Measurements from ENCODE around the gene ZFAND4.
"Not testable (repeated sequence)": the region's sequence is repeated elsewhere in the genome, so short reads cannot be mapped to it uniquely, and the experiment has no call there.

Gene ZFAND4

DNA sequence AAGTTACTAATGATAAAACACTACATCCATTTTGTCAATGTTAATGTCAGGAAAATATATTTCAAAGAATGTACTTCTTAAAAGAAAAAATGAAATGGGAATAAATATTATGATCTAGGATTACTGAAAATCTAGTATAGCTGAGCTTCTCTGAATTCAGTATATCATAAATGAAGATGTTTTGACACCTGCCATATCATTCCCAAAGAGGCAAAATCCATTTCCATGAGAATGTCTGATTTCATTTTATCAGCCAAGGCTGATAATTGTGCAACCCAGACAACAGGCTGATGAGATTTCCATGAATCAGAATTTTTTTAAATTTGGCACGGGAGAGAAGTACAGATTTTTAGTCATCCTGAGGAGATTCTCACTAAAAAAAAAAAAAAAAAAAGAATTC lies 32.5 kb downstream of the ZFAND4 start:
- DNase-seq = no peak

DNA sequence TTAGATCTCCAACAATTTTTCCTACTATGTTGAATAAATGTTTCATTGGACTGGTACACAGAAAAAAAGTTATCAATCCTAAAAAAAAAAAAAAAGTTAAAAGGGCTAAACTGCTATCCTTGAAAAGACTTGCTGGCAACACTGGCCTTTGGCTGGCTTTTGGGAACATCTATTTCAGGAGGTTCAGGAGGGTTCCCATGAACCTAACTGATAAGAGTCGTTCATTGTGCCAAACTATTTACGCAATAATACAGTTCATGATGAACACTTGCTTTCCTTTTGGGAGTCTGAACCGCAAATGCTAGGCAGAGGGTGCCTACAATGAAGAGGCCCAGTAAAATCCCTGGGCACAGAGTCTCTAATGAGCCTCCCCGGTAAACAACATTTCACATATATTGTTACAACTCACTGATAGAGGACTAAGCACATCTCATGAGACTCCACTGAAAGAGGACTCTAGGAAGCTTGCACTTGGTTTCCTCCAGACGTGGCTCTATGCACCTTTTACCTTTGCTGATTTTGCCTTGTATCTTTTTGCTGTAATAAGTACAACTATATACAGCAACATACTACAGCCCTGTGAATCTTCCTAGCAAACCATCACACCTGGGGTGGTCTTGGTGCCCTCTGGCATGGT lies 45.0 kb downstream of the ZFAND4 start:
- DNase-seq = no peak

DNA sequence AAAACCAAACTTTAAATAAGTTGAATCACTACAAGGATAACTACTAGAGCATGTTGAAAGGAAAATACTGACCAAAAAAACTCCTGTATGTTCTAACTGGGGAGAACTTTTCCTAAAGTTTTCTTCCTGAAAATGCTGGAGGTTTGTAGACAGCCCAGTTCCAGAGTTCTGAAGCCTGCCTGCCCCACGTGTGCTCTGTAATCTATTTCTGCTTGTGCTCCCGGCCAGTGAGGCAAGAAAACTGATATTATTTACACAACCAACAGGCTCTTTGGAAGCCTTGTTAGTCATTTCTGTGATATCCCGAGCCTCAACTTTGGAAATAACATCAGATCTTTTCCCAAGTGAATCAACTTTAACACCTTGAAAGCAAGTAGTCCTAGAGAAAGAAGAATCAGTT lies 46.7 kb downstream of the ZFAND4 start:
- no peak for DNase-seq

DNA sequence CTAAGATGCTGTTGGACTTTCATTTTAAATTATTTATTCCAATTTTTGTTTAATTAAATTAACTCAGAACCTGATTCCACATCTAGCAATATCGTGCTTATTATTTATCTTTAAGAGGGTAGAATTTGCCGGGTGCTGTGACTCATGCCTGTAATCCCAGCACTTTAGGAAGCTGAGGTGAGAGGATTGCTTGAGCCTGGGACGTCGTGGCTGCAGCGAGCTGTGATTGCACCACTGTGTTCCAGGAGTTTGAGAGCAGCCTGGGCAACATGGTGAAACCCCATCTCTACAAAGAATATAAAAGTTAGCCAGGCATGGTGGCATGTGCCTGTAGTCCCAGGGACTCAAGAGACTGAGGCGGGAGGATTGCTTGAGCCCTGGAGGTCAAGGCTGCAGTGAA lies 47.8 kb downstream of the ZFAND4 start:
- DNase-seq = peak; percentile 3

DNA sequence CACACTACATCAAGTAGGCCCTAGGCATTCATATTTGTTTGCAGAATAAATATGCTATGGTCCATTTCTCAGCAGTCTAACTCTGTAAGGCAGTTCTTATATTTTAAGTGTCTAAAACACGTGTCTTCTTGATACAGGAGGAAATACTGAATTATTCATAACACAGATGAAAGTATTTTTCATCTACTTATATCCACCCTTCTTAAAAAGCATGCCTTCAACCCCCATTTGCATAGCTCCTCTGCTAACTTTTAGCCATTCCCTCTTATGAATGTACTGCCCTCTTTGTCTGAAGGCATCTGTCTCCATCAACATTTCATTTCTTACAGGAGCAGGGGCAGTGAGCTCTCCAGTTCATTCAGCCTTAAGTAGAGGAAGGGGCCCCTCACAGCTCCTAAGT lies 57.7 kb downstream of the ZFAND4 start:
- no peak for DNase-seq

DNA sequence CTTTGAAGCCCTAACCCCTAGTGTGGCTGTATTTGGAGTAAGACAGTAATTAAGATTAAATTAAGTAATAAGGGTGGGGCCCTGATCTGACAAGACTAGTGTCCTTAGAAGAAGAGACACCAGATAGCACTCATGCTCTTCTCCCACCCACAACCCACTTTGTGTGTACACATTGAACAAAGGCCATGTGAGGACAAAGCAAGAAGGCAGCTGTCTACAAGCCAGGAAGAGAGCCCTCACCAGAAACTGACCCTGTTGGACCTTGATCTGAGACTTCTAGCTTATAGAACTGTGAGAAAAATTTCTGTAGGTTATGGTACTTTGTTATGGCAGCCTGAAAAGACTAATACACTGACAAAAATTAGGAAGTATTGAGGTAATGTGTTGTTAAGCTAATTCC lies 59.8 kb downstream of the ZFAND4 start:
- no peak for DNase-seq

DNA sequence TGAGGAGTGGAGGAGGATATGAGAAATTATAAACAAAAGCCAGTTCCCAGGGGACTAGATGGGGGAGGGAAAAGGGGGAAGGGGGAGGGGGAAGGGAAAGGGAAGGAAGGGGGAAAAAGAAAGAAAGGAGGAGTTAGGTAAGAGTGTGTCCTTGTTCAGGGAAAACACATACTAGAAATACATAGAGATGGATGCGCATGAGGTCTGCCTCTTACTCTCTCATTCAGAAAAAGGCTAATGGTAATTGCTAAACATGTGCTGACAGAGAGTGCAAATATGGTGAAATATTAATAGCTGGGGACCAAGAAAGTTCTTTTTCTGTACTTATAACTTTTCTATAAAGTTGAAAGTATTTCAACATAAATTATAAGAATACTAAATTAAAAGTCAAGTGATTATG lies 64.5 kb downstream of the ZFAND4 start:
- no peak for DNase-seq

DNA sequence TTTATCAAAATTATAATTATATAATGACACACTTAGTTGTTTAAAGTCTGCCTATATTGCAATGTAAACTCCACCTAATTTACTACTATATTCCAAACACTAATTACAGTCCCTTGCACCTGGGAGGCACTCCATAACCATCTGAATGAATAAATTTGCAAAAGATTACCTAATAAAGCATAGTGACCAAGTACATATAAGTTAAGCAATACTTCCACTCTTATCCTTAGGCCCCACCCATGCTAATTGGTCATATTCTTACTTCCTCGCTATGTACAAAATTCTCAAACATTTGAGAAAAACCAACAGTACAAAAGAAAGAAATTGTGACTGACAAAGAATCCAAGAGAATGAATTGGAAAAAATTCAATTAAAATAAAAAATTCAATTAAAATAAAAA lies 65.3 kb downstream of the ZFAND4 start:
- DNase-seq = no peak

DNA sequence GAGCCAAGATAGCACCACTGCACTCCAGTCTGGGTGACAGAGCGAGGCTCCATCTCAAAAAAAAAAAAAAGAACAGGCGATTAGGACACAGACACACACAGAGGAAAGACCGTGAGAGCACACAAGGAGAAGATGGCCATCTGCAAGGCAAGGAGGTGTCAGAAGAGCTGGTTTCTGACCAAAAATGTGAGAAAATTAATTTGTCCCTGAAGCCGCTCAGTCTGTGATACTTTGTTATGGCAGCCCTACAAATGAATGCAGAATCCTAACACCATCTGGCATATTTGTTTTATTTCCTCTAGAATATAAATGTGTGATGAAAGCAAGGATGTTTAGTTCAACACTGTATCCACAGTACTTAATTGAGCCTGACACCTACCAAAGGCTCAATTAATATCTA lies 69.7 kb downstream of the ZFAND4 start:
- no peak for DNase-seq

DNA sequence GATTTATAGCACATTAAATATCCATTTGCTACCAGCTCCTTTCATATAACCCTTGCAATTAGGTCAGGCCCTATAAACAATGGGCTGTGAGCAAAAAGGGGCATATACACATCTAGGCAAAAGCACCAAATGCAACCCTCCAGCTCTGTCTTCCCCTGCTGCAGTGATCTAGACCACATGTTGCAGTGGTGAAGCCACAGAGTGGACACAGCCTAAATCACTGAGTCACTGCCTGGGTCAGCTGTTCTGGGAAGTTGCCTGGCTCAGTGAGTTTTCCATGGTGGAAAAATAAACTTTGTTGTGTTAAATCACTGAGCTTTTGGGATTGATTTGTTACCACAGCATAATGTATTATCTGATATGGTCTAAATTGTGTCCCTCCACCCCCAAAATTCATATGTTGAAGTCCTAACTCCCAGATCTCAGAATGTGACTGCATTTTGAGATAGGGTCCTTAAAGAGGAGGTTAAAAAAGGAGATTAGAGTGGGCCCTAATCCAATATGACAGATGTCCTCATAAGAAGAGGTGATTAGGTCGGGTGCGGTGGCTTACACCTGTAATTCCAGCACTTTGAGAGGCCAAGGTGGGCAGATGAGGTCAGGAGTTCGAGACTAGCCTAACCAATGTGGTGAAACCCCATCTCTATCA lies 70.4 kb downstream of the ZFAND4 start:
- no peak for DNase-seq

DNA sequence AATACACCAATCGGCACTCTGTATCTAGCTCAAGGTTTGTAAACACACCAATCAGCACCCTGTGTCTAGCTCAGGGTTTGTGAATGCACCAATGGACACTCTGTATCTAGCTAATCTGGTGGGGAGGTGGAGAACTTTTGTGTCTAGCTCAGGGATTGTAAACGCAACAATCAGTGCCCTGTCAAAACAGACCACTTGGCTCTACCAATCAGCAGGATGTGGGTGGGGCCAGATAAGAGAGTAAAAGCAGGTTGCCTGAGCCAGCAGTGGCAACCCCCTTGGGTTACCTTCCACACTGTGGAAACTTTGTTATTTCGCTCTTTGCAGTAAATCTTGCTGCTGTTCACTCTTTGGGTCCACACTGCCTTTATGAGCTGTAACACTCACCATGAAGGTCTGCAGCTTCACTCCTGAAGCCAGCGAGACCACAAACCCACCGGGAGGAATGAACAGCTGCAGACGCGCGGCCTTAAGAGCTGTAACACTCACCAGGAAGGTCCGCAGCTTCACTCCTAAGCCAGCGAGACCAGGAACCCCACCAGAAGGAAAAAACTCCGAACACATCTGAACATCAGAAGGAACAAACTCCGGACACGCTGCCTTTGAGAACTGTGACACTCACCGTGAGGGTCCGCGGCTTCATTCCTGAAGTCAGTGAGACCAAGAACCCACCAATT lies 71.2 kb downstream of the ZFAND4 start:
- not testable (repeated sequence) for DNase-seq

DNA sequence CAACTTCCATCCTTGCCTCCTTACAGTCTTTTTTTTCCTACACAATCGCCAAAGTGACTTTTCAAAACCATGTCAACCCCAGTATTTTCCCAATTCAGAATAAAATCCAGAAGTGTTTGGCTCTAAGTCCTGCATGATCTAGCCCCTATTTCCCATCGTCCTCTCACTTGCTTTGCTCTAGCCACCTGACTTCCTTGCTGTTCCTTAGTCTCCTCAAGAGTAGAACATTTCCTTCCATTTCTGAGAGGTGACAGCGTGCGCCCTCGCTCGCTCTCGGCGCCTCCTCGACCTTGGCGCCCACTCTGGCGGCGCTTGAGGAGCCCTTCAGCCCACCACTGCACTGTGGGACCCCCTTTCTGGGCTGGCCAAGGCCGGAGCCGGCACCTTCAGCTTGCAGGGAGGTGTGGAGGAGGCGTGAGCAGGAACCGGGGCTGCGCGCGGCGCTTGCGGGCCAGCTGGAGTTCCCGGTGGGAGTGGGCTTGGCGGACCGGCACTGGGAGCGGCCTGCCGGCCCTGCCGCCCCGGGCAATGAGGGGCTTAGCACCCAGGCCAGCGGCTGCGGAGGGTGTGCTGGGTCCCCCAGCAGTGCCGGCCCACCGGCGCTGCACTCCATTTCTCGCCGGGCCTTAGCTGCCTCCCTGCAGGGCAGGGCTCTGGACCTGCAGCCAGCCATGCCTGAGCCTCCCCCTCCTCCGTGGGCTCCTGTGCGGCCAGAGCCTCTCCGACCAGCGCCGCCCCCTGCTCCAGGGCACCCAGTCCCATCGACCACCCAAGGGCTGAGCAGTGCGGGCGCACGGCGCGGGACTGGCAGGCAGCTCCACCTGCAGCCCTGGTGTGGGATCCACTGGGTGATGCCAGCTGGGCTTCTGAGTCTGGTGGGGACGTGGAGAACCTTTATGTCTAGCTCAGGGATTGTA lies 72.0 kb downstream of the ZFAND4 start:
- not testable (repeated sequence) for DNase-seq

DNA sequence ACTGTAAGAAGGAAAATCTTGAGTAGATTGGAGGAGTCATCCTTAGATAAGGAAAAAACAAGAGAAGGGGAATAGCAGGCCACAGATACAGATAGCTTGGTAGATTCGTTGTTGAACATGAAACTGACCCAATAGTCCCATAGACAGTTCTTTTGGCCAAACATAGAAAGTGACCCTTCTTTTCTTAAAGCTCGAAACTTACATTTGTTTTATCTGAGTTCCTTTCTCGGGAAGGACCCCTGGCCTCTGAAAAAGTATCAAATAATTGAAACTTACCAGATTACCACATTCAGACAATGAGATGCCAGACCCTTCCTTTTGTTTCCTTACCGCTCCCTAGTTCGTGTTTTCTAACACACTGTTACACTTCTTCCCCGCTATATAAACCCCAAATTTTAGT lies 72.9 kb downstream of the ZFAND4 start:
- DNase-seq = no peak

DNA sequence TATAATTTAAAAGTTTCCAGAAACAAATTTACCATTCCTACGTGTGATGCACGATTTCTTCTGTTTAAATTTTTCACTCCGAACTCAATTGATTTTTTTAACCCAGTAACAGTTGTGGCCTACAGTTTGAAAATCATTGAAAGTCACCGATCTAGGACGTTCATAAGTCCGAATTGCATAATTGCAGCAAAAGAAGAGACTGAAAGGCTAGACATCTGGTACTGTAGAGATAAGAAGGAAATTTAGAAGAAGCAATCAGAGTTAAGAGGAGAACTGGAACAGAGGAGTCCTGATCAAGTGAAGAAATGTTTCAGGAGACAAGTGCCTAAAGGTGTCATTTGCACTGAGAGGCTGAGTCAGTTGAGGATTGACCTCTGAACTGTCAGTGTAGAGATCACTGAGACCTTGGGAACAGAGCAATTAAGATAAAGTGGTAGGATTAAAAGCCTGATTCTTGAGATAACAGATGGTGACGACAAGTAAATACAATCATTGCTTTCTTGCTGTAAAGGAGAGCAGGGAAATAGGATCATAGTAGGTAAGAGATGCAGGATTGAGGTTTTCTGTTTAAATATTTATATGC lies 73.5 kb downstream of the ZFAND4 start:
- no peak for DNase-seq

DNA sequence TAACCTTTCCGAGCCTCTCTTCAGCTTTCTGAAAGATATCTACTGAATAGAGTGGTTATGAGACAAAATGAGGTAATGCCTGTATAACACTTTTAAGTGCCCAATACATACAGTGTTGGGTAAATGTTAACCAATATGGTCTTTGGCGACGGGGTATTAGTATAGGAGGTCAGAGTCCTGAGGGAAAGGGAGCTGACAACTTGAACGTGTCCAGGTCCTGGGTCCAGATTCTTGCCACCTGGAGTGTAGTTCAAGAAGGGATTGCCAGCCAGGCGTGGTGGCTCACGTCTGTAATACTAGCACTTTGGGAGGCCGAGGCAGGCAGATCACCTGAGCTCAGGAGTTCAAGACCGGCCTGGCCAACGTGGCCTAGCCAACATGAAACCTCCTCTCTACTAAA lies 76.0 kb downstream of the ZFAND4 start:
- DNase-seq = no peak

DNA sequence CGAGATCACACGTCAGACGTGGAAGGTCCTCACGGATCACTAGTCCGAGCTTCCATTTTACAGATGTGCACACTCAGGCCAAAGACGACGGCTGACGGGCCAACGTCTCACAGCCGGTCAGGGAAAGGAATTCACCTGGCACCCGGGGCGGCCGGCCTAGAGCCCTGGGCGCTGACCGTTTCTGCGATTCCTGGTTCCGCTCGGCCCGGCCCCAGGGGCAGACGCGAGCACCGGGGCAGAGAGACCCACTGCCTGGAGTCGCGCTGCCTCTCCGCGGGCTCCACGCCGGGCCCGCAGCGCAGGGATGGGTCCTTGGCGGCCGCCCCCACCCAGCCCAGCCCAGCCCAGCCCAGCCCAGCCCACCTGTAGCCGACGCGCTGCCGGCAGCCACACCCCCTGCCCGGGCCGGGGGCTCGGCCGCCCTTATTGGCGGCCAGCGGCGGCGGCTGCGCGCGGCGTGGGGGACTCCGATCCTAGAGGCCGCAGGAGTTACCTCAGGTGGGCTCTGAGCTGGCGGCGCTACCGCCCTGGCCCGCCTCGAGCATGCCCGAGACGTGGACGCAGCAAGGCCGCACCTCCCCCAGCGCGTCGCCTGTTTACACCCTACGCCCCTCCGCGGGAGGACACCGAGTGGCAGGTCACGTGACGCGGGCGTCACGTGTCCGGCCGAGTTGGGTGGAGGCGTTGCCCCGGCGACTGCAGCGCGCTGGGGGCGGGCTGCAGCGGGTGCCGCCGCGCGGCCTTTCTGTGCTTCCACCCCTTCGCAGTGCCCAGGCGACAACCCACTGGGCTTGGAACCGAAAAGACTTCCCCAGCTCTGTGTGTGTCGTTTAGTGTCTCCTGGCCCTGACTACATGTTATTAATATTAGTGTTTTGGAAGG lies 78.1 kb downstream of the ZFAND4 start:
- peak; percentile 93 for DNase-seq

DNA sequence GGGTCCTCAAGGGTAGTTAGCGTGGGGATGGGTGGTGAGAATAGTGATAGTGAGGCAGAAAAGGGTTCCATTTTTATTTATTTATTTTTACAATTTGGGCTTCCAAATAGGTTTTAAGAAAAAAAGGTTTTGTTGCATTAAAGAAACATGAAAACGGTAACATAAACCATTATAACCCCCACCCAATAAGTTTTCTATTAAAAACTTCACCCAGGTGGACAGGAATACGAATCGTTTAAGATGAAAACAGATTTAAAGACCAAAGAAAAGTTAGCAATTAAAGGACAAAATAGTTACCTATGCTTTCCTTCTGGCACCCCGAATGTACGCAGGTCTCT lies 78.7 kb downstream of the ZFAND4 start:
- DNase-seq = no peak

DNA sequence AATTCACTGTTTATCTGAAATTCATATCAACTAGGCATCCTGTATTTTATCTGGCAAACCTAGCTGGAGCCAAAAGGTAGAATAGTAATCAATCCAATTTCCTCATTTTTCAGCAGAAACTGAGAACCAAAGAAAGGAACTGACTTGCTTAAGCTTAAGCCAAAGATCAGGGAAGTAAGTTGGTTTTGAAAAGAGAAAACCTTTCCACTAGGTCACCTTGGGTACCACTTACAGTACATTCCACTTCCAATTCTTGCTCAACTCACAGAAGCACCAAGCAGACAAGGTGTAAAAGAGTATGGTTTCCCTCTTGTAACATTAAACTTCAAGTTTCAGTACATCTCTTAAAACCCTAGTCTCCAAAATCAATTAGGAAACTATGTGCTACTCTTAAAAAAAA lies 79.6 kb downstream of the ZFAND4 start:
- no peak for DNase-seq

DNA sequence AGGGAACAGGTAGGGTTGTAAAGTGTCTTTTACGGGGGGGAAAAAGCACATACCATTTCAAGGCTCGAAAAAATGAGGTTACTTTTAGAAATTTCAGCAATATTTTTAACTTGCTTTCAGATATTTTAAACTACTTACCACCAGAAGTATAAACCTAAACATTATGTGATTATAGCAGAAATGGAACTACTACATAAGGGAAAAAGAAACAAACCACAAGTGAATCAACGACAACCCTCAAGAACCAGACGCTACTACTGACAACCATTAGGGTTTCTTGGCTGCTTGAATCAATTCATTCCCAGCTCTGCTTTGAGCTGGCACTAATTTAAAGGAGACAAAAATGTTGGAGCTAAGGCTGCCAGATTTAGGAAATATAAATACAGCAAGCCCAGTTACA lies 80.1 kb downstream of the ZFAND4 start:
- no peak for DNase-seq

DNA sequence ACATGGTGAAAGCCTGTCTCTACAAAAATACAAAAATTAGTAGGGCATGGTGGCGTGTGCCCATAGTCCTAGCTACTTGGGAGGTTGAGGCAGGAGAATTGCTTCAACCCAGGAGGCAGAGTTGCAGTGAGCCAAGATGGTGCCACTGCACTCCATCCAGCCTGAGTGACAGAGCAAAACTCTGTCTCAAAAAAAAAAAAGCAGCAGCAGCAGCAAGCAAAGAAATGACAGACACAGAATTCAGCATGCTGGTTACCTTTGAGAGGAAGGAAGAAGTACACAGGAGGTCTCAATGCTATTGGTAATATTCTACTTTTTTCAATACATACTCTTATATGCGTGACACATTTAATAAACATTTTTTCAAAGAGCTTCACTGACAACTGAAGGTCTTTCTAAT lies 81.3 kb downstream of the ZFAND4 start:
- no peak for DNase-seq

DNA sequence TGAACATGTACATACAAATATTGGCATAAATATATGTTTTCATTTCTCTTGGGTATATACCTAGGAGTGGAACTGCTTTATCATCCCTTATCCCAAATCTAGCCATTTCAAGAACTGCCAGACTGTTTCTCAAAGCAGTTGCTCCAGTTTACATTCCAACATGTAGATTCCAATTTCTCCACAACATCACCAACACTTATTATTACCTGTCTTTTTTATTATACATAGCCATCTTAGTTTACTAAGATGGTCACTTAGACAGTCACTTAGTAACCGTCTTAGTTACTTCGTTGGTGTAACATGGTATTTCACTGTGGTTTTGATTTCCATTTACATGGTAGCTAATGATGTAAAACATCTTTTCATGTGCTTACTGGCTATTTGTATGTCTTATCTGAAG lies 82.7 kb downstream of the ZFAND4 start:
- DNase-seq = no peak

DNA sequence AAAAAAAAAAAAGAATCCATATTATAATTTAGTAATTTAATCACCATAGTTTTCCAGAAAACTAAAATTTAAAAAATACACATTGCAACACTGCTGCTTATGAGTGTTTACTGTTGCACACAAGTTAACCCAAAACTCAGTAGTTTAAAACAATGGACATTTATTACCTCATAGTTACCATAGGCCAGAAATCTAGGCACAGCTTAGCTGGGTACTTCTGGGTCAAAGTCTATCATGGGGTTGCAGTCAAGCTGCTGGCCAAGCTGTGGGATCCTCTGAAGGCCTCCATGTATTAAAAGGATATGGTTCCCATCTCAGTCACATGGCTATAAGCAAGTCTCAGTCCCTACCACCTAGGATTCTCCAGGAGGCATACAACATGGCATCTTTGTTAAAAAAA lies 83.6 kb downstream of the ZFAND4 start:
- no peak for DNase-seq

All from NCI-H146 (cell line).